Esophagus squamous epithelium (tissue), 5 donors: ENCODE data around the gene SRA1. TPM values are rescaled to one million over a fixed set of nuclear protein-coding genes. Genes with fewer than 3 reads are reported as not detected.

ENCODE experiments used
- DNase-seq: peaks from one replicate; lab custom pipeline; 2025; lab: John Stamatoyannopoulos, UW
- H3K27ac ChIP-seq, 4 donors: fragments of 200-600 bp; sonication (generic); one replicate each; pipeline ENCODE4 v1.5.1; 2016 to 2019; ENCODE audit warnings: mild to moderate bottlenecking in 1 of 4
- H3K27me3 ChIP-seq, 4 donors: fragments of 200-600 bp; sonication (generic); 1 replicate in 3 of 4; 2 replicates in 1 of 4; pipeline versions ENCODE4 v1.5.1 to v1.6.0; 2017 to 2021; ENCODE audit warnings: antibody characterized with exemption in 1 of 4
- H3K36me3 ChIP-seq, 3 donors: fragments of 200-600 bp; sonication (generic); one replicate each; pipeline ENCODE4 v1.5.1; 2016 to 2019
- H3K4me1 ChIP-seq, 3 donors: fragments of 200-600 bp; sonication (generic); one replicate each; pipeline ENCODE4 v1.5.1; 2017 to 2019
- H3K4me3 ChIP-seq, 4 donors: fragments of 200-600 bp; sonication (generic); 1 replicate in 3 of 4; 2 replicates in 1 of 4; pipeline ENCODE4 v1.5.1; 2016 to 2019; ENCODE audit warnings: mild to moderate bottlenecking in 2 of 4, moderate library complexity in 1 of 4
- H3K9me3 ChIP-seq, 3 donors: fragments of 200-600 bp; sonication (generic); one replicate each; pipeline ENCODE4 v1.5.1; 2016 to 2019
- POLR2A ChIP-seq, 4 donors: fragments of 450-650 bp; IDR thresholded peaks; one replicate each; pipeline ENCODE4 v1.6.1; 2017; ENCODE audit warnings: antibody characterized with exemption in 4 of 4, mild to moderate bottlenecking in 4 of 4, moderate library complexity in 3 of 4
- WGBS, 2 donors: methylation state at CpG; one replicate each; pipeline ENCODE4 v1.1.5; 2018; 5-methylcytosine and 5-hydroxymethylcytosine counted together
- intact Hi-C: fragments of 100-400 bp; cut with DNase I; formaldehyde crosslinking; loops from one replicate; pipeline ENCODE4 v1.15.0; 2022
- total RNA-seq, 4 donors: library from RNA; depleted of rRNA; stranded (reverse); fragments of >200 nt; gene quantifications; one replicate each; pipeline ENCODE4 v1.1.0, GENCODE V29; 2016
- TF ChIP-seq, protein P1 (sequence below), 6 experiments: fragments of 450-650 bp in 4 of 6; fragments of 200-600 bp in 2 of 6; sonication (generic) in 2 of 6; IDR thresholded peaks; one replicate each; pipeline ENCODE4 v1.5.1; 2016 to 2019; ENCODE audit warnings: antibody characterized with exemption in 6 of 6, mild to moderate bottlenecking in 4 of 6, moderate library complexity in 4 of 6
- donor health status: DM: yes; HTN: yes; CAD: no.

The SRA1 gene
- total RNA-seq, 4 donors from 2014 or later, result 17.4 to 22.3 (median 21.0) TPM

DNA sequence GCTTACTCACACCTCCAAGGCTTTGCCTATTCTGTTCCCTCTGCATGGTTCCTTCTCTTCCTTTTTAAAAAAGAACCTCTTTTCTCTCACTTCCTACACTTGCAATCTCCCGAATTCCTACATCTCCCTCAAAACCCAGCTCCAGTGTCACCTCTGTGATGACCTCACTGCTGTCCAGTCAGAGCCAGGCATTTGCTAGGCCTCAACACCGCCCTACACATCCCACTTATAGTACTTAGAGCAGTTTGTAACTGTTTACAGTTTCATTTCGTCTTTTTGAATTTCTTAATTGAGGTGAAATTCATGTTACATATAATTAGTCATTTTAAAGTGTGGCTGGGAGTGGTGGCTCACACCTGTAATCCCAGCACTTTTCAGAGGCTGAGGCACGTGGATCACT is 44.9 kb upstream of the SRA1 start:
- DNase-seq, result no peak
- H3K27me3 ChIP-seq, result no peaks in the 10 kb centered on the region
- peak overlapping the region; percentile 7 to 58 (median 35) for H3K27ac ChIP-seq
- intact Hi-C loops, result no loop called here
- no peaks in the 10 kb centered on the region for H3K36me3 ChIP-seq
- 69 to 70% methylated on average over 4 of the region's 4 CpGs for whole genome bisulfite sequencing, 2 donors
- H3K4me3 ChIP-seq, result no peak overlapping the region
- no peaks in the 10 kb centered on the region for H3K4me1 ChIP-seq
- no peak for TF ChIP-seq POLR2A (IDR thresholded peaks at IDR 0.05)
- TF ChIP-seq, protein P1, sequence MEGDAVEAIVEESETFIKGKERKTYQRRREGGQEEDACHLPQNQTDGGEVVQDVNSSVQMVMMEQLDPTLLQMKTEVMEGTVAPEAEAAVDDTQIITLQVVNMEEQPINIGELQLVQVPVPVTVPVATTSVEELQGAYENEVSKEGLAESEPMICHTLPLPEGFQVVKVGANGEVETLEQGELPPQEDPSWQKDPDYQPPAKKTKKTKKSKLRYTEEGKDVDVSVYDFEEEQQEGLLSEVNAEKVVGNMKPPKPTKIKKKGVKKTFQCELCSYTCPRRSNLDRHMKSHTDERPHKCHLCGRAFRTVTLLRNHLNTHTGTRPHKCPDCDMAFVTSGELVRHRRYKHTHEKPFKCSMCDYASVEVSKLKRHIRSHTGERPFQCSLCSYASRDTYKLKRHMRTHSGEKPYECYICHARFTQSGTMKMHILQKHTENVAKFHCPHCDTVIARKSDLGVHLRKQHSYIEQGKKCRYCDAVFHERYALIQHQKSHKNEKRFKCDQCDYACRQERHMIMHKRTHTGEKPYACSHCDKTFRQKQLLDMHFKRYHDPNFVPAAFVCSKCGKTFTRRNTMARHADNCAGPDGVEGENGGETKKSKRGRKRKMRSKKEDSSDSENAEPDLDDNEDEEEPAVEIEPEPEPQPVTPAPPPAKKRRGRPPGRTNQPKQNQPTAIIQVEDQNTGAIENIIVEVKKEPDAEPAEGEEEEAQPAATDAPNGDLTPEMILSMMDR (IDR thresholded peaks at IDR 0.05), result no peak
- no peaks in the 10 kb centered on the region for H3K9me3 ChIP-seq

DNA sequence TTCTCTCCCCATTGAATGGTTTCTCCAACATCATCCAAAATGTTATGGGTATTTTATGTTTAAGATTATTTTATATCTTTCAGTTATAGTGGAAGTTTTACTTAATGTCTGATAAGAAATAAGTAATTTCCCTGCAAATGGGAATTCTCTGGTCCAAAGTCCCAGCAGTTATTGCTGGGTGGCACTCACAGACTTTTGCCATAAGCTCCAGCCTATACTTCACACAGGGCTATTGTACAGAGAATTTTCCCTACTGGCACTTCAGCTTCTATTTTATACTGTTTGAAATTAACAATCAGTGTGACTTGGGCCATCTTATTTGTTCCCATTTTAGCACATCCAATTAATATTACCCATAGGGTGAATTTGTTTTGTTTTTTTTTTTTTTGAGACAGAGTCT is 42.8 kb upstream of the SRA1 start:
- Histone ChIP-seq H3K36me3 (no peaks in the 10 kb centered on the region), H3K4me3 (no peak overlapping the region), H3K9me3 (no peaks in the 10 kb centered on the region), H3K27ac (no peak overlapping the region), H3K27me3 (no peaks in the 10 kb centered on the region), H3K4me1 (peaks cover 0 to 14% (median 6%) of the 10 kb centered on the region in 3 donors)
- TF ChIP-seq, protein P1 (IDR thresholded peaks at IDR 0.05), result no peak
- TF ChIP-seq POLR2A (IDR thresholded peaks at IDR 0.05), result no peak
- no peak for DNase-seq
- intact Hi-C loops, result no loop called here

DNA sequence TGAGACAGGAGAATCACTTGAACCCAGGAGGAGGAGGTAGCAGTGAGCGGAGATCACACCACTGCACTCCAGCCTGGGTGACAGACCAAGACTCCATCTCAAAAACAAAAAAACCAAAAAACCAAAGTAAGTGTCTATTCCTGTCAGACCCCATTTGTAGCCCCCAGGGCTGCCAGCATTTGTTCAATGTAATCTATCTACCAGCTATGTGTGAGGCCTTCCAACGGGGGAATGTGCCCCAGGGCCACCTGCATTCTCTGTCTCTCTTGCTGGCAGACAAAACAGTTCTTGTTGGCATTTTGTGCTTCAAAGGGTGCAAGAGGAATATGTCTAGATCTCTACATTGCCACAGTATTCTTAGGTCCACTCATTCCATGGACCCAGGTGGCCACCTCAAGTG is 41.6 kb upstream of the SRA1 start:
- no peak overlapping the region for H3K27ac ChIP-seq
- peaks cover 0 to 14% (median 6%) of the 10 kb centered on the region in 3 donors for H3K4me1 ChIP-seq
- no peak for DNase-seq
- no peaks in the 10 kb centered on the region for H3K27me3 ChIP-seq
- no peak overlapping the region for H3K4me3 ChIP-seq
- intact Hi-C loops, result no loop called here
- no peaks in the 10 kb centered on the region for H3K9me3 ChIP-seq
- 60% methylated on average over 2 of the region's 2 CpGs for WGBS, 2 donors
- H3K36me3 ChIP-seq, result no peaks in the 10 kb centered on the region
- TF ChIP-seq POLR2A (IDR thresholded peaks at IDR 0.05), result no peak
- TF ChIP-seq, protein P1 (IDR thresholded peaks at IDR 0.05), result no peak

DNA sequence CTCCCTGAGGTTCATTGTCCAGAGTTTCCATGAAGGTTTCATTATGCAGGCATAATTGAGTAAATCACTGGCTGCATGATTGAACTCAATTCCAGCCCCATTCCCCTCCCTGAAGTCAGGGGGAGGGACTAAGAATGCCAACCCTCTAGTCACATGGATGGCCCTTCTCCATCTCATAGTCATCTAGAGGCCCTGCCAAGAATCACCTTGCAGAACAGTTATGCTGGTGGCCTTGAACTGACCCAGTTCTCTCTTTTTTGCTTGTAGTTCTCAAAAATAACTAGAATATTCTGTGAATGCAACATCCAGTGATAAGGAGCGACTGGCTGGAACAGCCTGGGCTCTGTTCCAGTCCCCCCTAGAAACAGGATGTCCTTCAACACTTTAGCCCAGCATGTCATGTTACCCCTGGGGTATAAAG is 39.1 kb upstream of the SRA1 start:
- Histone ChIP-seq H3K27ac (peak overlapping the region in 2 of 4 donors; percentile 36 to 65), H3K4me1 (peaks cover 0 to 24% (median 6%) of the 10 kb centered on the region in 3 donors), H3K4me3 (no peak overlapping the region), H3K27me3 (no peaks in the 10 kb centered on the region), H3K9me3 (no peaks in the 10 kb centered on the region), H3K36me3 (no peaks in the 10 kb centered on the region)
- DNase-seq, result no peak
- WGBS, 2 donors, result 57% methylated on average over 1 of the region's 1 CpG; no CpG with 5 or more reads in 1 of the 2 donors
- intact Hi-C loops, result no loop called here
- no peak for TF ChIP-seq POLR2A (IDR thresholded peaks at IDR 0.05)
- TF ChIP-seq, protein P1 (IDR thresholded peaks at IDR 0.05), result no peak

DNA sequence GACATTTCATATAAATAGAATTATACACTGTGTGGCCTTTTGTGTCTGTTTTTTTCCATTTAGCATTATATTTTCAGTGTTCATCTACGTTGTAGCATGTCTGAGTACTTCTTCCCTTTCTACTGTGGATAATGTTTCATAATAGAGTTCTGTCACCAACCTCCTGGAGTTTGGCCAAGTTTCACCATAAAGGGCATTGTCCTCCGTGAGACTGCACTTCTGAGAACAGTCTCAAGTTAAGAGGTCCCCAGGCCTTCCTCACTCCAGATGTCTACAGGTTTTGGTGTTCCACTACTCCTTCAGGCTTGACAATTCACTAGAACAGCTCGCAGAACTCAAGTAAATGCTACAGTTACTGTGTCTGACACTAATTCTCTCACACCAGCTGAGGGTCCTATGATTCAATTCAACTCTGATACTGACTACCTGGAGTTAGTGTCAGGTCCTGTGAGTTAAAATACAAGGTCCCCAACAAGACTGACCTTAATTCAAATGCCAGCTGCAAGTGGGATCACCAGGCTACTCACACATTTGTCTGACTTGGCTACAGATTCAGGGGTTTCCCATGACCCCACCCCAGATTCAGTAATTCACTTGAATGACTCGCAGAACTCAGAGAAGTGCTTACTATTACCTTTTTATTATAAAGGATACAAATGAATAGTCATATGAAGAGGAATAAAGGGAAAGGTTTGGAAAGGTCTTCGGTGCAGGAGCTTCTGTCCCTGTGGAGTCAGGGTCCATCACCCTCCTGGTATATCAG is 38.4 kb upstream of the SRA1 start:
- H3K9me3 ChIP-seq, result no peaks in the 10 kb centered on the region
- H3K36me3 ChIP-seq, result no peaks in the 10 kb centered on the region
- intact Hi-C loops, result no loop called here
- H3K27ac ChIP-seq, result peak overlapping the region in 3 of 4 donors; percentile 14 to 65 (median 36)
- H3K27me3 ChIP-seq, result no peaks in the 10 kb centered on the region
- TF ChIP-seq, protein P1 (IDR thresholded peaks at IDR 0.05), result no peak
- no peak for TF ChIP-seq POLR2A (IDR thresholded peaks at IDR 0.05)
- peaks cover 0 to 30% (median 6%) of the 10 kb centered on the region in 3 donors for H3K4me1 ChIP-seq
- no peak for DNase-seq
- WGBS, 2 donors, result 51 to 56% methylated on average over 5 of the region's 5 CpGs
- no peak overlapping the region for H3K4me3 ChIP-seq
